SK-N-MC (cell line): ENCODE measurements around the gene SKA3.
"Not testable (repeated sequence)": the region's sequence is repeated elsewhere in the genome, so short reads cannot be mapped to it uniquely, and the experiment has no call there.

Experiments used
- DNase-seq: peaks from one replicate; pipeline ENCODE4 v3.0.0-alpha.2; 2011; ENCODE audit warnings: low read depth, low spot score
- H3K27ac ChIP-seq: fragments of 200-600 bp; sonication (generic); 2 replicates; pipeline ENCODE4 v1.5.1; 2016; ENCODE audit warnings: mixed run types
- H3K36me3 ChIP-seq: fragments of 200-600 bp; sonication (generic); 2 replicates; pipeline ENCODE4 v1.6.1; 2017; ENCODE audit warnings: antibody characterized with exemption, low read length, mixed read lengths; ENCODE audit not compliant: insufficient read depth
- H3K4me3 ChIP-seq: fragments of 200-600 bp; sonication (generic); 2 replicates; pipeline ENCODE4 v1.5.1; 2016
- H3K9ac ChIP-seq: fragments of 200-600 bp; sonication (generic); 2 replicates; pipeline ENCODE4 v1.8.0; 2017; ENCODE audit warnings: mixed run types, mixed read lengths; ENCODE audit not compliant: insufficient read length
- H3K9me3 ChIP-seq: fragments of 200-600 bp; sonication (generic); 2 replicates; pipeline ENCODE4 v1.6.1; 2017; ENCODE audit warnings: low read depth, mild to moderate bottlenecking, antibody characterized with exemption, low read length, moderate library complexity, mixed read lengths
- EZH2 ChIP-seq: fragments of 200-600 bp; sonication (generic); IDR thresholded peaks from one replicate; pipeline ENCODE4 v1.6.1; 2017; ENCODE audit warnings: antibody characterized with exemption
- FOXP2 ChIP-seq: optimal IDR thresholded peaks from 2 replicates; pipeline ENCODE3; 2011; ENCODE audit warnings: mild to moderate bottlenecking, moderate library complexity; ENCODE audit not compliant: insufficient read depth; ENCODE audit errors: extremely low read length, control extremely low read depth
- POLR2AphosphoS5 ChIP-seq: IDR thresholded peaks from 2 replicates; pipeline ENCODE4 v1.6.1; 2012; ENCODE audit warnings: mild to moderate bottlenecking, low read depth, low read length, borderline replicate concordance

SKA3 gene

GRCh38 chr13:21176982-21177284 lies 581 bp upstream of the SKA3 start:
- DNase-seq, result no peak

GRCh38 chr13:21175656-21176214 lies 617 bp downstream of the SKA3 start:
- Histone ChIP-seq H3K27ac (peak overlapping the region; percentile 82), H3K9me3 (no peaks in the 10 kb centered on the region), H3K9ac (peak overlapping the region; percentile 96), H3K4me3 (peak overlapping the region; percentile 92), H3K36me3 (peaks cover 38% of the 10 kb centered on the region)
- DNase-seq, result no peak
- TF ChIP-seq EZH2, result no peak
- TF ChIP-seq POLR2AphosphoS5, result no peak
- no peak for TF ChIP-seq FOXP2

More at GRCh38 chr13:21176982-21177284, 581 bp upstream of the SKA3 start:
- H3K9me3 ChIP-seq, result no peaks in the 10 kb centered on the region
- no peak for TF ChIP-seq FOXP2
- TF ChIP-seq EZH2, result no peak
- no peak for TF ChIP-seq POLR2AphosphoS5
- H3K36me3 ChIP-seq, result peaks cover 26% of the 10 kb centered on the region
- H3K9ac ChIP-seq, result peak overlapping the region; percentile 96
- peak overlapping the region; percentile 92 for H3K4me3 ChIP-seq
- H3K27ac ChIP-seq, result peak overlapping the region; percentile 82

- H3K9ac ChIP-seq, H3K27ac ChIP-seq, DNase-seq, H3K9me3 ChIP-seq, H3K4me3 ChIP-seq: not testable (repeated sequence)
- H3K36me3 ChIP-seq, result peaks cover 52% of the 10 kb centered on the region
These were observed 2.6 kb downstream of the SKA3 start for GRCh38 chr13:21173767-21174166.

- H3K9ac ChIP-seq, result no peak overlapping the region
- DNase-seq, result no peak
- H3K36me3 ChIP-seq, result peaks cover 58% of the 10 kb centered on the region
- H3K4me3 ChIP-seq, result no peak overlapping the region
- H3K9me3 ChIP-seq, result no peaks in the 10 kb centered on the region
- no peak overlapping the region for H3K27ac ChIP-seq
- TF ChIP-seq FOXP2 (no peak), EZH2 (no peak), POLR2AphosphoS5 (no peak)
These were observed 4.9 kb downstream of the SKA3 start for GRCh38 chr13:21171420-21171819.

- peaks cover 49% of the 10 kb centered on the region for H3K36me3 ChIP-seq
- not testable (repeated sequence) for DNase-seq, H3K27ac ChIP-seq
These were observed 10.7 kb downstream of the SKA3 start for GRCh38 chr13:21165606-21166005.

GRCh38 chr13:21164631-21165030 lies 11.7 kb downstream of the SKA3 start:
- H3K36me3 ChIP-seq, result peaks cover 50% of the 10 kb centered on the region
- no peak for TF ChIP-seq POLR2AphosphoS5
- no peak for TF ChIP-seq EZH2
- no peak for TF ChIP-seq FOXP2

More at GRCh38 chr13:21165606-21166005, 10.7 kb downstream of the SKA3 start:
- H3K4me3 ChIP-seq, H3K9ac ChIP-seq, H3K9me3 ChIP-seq: not testable (repeated sequence)

GRCh38 chr13:21152251-21152899 lies 24.0 kb downstream of the SKA3 start:
- Histone ChIP-seq H3K27ac (no peak overlapping the region), H3K36me3 (peaks cover 45% of the 10 kb centered on the region), H3K4me3 (no peak overlapping the region), H3K9ac (no peak overlapping the region), H3K9me3 (no peaks in the 10 kb centered on the region)
- TF ChIP-seq EZH2 (no peak), FOXP2 (no peak), POLR2AphosphoS5 (peak; percentile 12; the same call in 1 of the 2 replicates)
- no peak for DNase-seq

More at GRCh38 chr13:21164631-21165030, 11.7 kb downstream of the SKA3 start:
- Histone ChIP-seq H3K9me3 (no peaks in the 10 kb centered on the region), H3K4me3 (no peak overlapping the region), H3K27ac (no peak overlapping the region), H3K9ac (no peak overlapping the region)
- no peak for DNase-seq

- Histone ChIP-seq H3K9me3 (no peaks in the 10 kb centered on the region), H3K4me3 (peak overlapping the region; percentile 16; the same call in 1 of the 2 replicates), H3K27ac (peak overlapping the region; percentile 79), H3K9ac (peak overlapping the region; percentile 32), H3K36me3 (peaks cover 49% of the 10 kb centered on the region)
- no peak for TF ChIP-seq EZH2
- TF ChIP-seq FOXP2, result no peak
- no peak for TF ChIP-seq POLR2AphosphoS5
- no peak for DNase-seq
These were observed 26.3 kb downstream of the SKA3 start for GRCh38 chr13:21150013-21150412.

GRCh38 chr13:21149568-21149967 lies 26.8 kb downstream of the SKA3 start:
- DNase-seq, result no peak
- Histone ChIP-seq H3K9me3 (no peaks in the 10 kb centered on the region), H3K9ac (peak overlapping the region; percentile 32), H3K4me3 (peak overlapping the region; percentile 16; the same call in 1 of the 2 replicates), H3K27ac (peak overlapping the region; percentile 79), H3K36me3 (peaks cover 49% of the 10 kb centered on the region)
- TF ChIP-seq FOXP2 (no peak), POLR2AphosphoS5 (no peak), EZH2 (no peak)
